Measurements from ENCODE around the gene RAI1. TPM values are rescaled to one million over a fixed set of nuclear protein-coding genes. Genes with fewer than 3 reads are reported as not detected.
A peak's percentile ranks its signal among the peaks of the same experiment; 100 is the strongest.

RAI1 gene
- total and polyA plus RNA-seq, 2 of the 13 experiments (the other 11 are each of a cell fraction or from before 2014, with no cell fraction given), result 3.4 to 5.2 TPM

DNA sequence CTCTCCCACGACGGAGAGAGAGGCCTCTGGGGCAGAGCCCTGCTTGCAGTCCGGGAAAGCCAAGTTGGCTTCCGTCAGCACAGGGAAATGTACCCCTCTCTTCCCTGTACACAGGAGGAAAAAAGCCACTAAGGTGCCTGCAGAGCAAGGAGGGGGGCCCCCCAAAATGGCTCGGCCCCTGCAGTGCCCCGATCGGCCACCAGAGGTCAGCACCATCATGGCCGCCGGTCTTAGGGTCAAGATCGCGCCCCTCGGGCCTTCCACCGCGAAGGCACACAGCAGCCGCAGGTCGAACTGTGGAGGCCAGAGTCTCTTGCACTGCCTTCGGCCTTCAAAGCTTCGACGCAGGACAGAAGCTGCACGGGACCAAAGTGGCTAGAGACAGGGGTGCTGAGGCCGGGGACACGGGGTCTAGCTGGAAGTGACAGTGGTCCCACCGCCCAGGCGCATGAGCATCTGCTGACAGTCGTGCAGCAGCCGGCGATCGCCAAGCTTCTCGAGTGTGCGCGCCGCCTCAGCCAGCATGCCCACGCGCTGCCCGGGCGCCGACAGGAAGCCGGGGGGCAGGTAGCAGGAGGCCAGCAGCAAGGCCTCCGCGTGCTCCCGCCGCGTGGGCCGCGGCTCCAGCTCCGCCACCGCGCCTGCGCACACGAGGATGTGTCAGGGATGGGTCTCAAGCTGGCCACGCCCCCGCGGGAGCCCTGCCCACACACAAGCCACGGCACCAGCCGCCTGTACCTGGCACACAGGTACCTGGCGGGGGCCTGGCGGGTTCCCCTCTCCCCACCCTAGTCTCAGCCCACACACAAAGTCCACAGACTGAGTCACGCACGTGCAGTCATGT, 131.2 kb downstream of the RAI1 start (continued):
- TF ChIP-seq, protein P1, sequence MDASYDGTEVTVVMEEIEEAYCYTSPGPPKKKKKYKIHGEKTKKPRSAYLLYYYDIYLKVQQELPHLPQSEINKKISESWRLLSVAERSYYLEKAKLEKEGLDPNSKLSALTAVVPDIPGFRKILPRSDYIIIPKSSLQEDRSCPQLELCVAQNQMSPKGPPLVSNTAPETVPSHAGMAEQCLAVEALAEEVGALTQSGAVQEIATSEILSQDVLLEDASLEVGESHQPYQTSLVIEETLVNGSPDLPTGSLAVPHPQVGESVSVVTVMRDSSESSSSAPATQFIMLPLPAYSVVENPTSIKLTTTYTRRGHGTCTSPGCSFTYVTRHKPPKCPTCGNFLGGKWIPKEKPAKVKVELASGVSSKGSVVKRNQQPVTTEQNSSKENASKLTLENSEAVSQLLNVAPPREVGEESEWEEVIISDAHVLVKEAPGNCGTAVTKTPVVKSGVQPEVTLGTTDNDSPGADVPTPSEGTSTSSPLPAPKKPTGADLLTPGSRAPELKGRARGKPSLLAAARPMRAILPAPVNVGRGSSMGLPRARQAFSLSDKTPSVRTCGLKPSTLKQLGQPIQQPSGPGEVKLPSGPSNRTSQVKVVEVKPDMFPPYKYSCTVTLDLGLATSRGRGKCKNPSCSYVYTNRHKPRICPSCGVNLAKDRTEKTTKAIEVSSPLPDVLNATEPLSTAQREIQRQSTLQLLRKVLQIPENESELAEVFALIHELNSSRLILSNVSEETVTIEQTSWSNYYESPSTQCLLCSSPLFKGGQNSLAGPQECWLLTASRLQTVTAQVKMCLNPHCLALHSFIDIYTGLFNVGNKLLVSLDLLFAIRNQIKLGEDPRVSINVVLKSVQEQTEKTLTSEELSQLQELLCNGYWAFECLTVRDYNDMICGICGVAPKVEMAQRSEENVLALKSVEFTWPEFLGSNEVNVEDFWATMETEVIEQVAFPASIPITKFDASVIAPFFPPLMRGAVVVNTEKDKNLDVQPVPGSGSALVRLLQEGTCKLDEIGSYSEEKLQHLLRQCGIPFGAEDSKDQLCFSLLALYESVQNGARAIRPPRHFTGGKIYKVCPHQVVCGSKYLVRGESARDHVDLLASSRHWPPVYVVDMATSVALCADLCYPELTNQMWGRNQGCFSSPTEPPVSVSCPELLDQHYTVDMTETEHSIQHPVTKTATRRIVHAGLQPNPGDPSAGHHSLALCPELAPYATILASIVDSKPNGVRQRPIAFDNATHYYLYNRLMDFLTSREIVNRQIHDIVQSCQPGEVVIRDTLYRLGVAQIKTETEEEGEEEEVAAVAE (CRISPR knock-in tag; IDR thresholded peaks at IDR 0.05; ENCODE audit: borderline replicate concordance), result 0 out of 2 replicates have a peak, but pooled peaks have one; percentile 30
- TF ChIP-seq ZNF616 (CRISPR knock-in tag; IDR thresholded peaks at IDR 0.05; ENCODE audit: low read depth) (no peak), ZNF644 (CRISPR knock-in tag; IDR thresholded peaks at IDR 0.05; ENCODE audit: low read depth) (no peak), SATB2 (CRISPR knock-in tag; IDR thresholded peaks at IDR 0.05) (no peak), MTF1 (CRISPR knock-in tag; IDR thresholded peaks at IDR 0.05) (no peak), RBFOX2 (IDR thresholded peaks at IDR 0.05; ENCODE audit: low read depth, low read length) (peak; percentile 54), TMF1 (CRISPR knock-in tag; IDR thresholded peaks at IDR 0.05; ENCODE audit: low read depth) (no peak), CENPX (CRISPR knock-in tag; IDR thresholded peaks at IDR 0.05) (no peak), ZNF282 (IDR thresholded peaks at IDR 0.05; ENCODE audit: partially characterized antibody) (no peak), AGO2 (optimal IDR thresholded peaks at IDR 0.05; ENCODE audit: low read depth, low read length) (peak; percentile 95), BRCA1 (CRISPR knock-in tag; IDR thresholded peaks at IDR 0.05) (0 out of 2 replicates have a peak, but pooled peaks have one; percentile 40), LBX2 (CRISPR knock-in tag; IDR thresholded peaks at IDR 0.05; ENCODE audit: borderline replicate concordance) (no peak), E2F1 (CRISPR knock-in tag; IDR thresholded peaks at IDR 0.05) (no peak; the same call in 1 of the 2 replicates), ZNF430 (CRISPR knock-in tag; IDR thresholded peaks at IDR 0.05) (no peak), PHF5A (CRISPR knock-in tag; IDR thresholded peaks at IDR 0.05; ENCODE audit: low read depth, unreplicated experiment) (peak; percentile 29)
- TF ChIP-seq, protein P2, sequence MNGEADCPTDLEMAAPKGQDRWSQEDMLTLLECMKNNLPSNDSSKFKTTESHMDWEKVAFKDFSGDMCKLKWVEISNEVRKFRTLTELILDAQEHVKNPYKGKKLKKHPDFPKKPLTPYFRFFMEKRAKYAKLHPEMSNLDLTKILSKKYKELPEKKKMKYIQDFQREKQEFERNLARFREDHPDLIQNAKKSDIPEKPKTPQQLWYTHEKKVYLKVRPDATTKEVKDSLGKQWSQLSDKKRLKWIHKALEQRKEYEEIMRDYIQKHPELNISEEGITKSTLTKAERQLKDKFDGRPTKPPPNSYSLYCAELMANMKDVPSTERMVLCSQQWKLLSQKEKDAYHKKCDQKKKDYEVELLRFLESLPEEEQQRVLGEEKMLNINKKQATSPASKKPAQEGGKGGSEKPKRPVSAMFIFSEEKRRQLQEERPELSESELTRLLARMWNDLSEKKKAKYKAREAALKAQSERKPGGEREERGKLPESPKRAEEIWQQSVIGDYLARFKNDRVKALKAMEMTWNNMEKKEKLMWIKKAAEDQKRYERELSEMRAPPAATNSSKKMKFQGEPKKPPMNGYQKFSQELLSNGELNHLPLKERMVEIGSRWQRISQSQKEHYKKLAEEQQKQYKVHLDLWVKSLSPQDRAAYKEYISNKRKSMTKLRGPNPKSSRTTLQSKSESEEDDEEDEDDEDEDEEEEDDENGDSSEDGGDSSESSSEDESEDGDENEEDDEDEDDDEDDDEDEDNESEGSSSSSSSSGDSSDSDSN (CRISPR knock-in tag; IDR thresholded peaks at IDR 0.05), result peak; percentile 41; the same call in 1 of the 2 replicates
- TF ChIP-seq, protein P3, sequence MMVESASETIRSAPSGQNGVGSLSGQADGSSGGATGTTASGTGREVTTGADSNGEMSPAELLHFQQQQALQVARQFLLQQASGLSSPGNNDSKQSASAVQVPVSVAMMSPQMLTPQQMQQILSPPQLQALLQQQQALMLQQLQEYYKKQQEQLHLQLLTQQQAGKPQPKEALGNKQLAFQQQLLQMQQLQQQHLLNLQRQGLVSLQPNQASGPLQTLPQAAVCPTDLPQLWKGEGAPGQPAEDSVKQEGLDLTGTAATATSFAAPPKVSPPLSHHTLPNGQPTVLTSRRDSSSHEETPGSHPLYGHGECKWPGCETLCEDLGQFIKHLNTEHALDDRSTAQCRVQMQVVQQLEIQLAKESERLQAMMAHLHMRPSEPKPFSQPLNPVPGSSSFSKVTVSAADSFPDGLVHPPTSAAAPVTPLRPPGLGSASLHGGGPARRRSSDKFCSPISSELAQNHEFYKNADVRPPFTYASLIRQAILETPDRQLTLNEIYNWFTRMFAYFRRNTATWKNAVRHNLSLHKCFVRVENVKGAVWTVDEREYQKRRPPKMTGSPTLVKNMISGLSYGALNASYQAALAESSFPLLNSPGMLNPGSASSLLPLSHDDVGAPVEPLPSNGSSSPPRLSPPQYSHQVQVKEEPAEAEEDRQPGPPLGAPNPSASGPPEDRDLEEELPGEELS (CRISPR knock-in tag; IDR thresholded peaks at IDR 0.05), result no peak; the same call in 1 of the 2 replicates

Data from HepG2 (cell line).